NCI-H2196 treated with DMSO at 0.1 percent for 48 hours (cell line): Measurements from ENCODE around the gene CORO1A.
"Not testable (repeated sequence)": the region's sequence is repeated elsewhere in the genome, so short reads cannot be mapped to it uniquely, and the experiment has no call there.

Source experiments
- DNase-seq: peaks from one replicate; lab custom pipeline; 2025; ENCODE audit not compliant: unreplicated experiment; lab: John Stamatoyannopoulos, UW

Gene CORO1A

GRCh38 chr16:30199608-30200343 is 16.4 kb downstream of the CORO1A start:
- not testable (repeated sequence) for DNase-seq

DNA sequence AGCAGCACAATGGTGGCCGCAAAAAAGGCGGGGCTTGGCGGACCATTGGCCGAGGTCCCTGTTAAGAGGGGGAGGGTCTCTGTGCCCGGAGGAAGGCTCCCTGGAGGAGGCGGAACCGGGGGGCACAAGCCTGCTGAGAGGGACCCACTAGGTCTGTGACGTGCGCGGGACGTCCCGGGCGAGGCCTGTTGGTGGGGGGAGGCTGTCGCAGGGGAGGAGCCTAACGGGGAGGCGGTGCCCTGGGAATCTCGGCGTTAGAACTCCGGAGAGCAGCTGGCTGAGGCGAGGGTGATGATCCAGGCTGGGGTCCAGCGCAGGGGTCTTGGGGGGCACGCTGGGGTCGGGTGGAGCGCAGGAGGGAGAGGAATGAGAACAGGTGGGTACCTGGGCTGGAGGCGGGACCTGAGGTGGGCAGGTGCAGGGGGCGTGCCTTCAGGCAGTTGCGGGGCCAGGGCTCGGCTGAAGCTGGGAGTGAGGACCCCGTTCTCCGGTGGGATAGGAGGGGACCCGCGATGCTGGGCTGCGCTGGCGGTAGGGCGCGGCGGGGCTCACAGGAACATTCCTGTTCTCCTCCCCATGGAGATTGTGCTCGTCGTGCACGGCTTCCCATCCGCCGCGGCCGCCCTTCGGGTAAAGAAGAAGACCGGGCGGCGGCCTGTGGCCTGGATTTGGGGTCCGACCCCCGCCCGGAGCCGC is 22.3 kb downstream of the CORO1A start:
- DNase-seq, result not testable (repeated sequence)

DNA sequence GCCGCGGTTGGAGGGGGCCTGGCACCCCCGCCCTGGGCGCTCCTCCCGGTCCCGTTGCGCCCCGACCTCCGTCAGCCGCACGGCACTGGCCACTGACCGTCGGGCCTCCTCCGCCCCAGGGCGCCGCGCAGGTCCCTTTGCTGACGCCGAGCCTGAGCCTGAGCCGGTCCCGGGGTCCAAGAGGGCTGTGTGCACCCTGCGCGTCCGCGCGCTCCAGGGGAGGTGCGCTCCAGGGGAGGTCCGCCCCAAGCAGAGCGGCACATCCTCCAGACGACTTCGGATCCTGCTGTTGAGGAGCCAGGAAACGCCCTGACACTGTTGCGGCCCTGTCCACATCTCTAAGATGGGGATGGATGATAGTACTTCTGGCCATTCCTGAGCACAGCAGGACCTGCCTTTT is 22.9 kb downstream of the CORO1A start:
- DNase-seq, result not testable (repeated sequence)

DNA sequence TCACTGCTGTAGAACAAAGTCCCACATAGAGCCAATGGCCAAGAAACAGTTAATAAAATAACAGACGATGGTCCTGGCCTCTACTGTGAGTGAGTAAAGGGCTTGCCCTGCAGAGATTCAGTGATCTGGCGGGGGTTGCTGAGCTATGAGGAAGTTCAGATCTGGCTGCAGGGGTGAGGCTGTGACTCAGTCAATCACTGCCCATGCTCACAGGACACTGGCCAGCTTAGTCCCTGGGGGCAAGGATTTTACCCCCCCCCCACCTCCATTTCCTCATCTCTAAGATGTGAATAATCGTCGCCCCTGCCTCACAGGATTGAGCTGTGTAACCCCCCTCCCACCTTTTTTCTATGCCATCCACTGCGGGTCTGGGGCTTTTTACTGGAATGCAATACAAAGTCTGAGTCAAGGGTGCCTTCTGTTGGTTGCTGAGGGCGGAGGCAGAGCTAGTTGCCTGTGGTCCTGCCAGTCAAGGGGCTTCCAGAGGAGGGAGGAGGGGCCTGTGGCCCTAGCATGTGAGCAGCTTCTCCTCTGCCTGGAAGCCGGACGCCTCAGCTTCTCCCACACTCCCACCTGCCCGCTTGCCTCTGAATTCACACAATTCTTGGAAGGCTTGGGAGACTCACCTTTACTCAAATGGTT is 23.8 kb downstream of the CORO1A start:
- not testable (repeated sequence) for DNase-seq

DNA sequence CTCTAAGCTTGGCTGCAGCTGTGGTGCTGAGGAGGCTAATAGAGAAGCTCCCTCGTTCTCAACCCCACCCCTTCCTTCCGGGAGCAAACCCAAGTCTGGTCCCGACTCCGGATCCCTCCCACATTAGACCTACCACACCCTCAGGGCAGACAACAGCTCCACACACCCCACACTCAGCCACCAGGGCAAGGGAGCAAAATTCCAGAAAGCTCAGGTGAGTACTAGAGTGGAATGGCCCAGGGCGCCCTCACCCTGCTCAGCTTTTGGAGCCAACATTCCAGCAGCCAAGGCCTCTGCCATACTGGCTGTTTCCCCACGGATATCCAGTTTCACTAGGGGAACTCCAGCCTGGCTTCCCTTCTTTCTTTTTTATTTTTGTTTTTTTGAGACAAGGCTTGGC is 25.6 kb downstream of the CORO1A start:
- not testable (repeated sequence) for DNase-seq

GRCh38 chr16:30211414-30211813 is 28.0 kb downstream of the CORO1A start:
- not testable (repeated sequence) for DNase-seq

DNA sequence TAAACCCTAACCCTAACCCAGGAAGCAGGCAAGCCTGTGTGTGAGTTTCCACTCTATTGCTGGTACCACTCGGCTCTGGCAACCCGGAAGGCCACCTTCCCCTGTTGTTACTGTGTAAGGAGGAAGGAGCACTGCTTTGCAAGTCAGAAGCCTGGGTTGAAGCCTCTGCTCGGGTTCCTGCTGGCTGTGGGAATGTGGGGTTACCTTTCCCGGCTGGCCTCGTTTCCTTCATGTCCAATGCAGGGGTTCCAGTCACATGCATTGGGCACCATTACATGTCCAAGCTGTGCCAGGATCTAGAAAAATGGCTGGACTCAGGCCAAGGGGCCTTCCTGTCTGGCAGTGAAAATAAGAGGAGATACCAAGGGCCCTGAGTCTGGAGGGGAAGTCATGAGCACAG is 33.7 kb downstream of the CORO1A start:
- DNase-seq, result not testable (repeated sequence)
